GM12878 (cell line): Measurements from ENCODE around the gene PARP6. TPM values are rescaled to one million over a fixed set of nuclear protein-coding genes. Genes with fewer than 3 reads are reported as not detected.

ENCODE experiments used
- ATAC-seq: fragments of 200-7000 bp; cut with Tn5 transposase; 3 replicates; pipeline ENCODE4 v1.9.1; 2020; ENCODE audit warnings: mild to moderate bottlenecking, moderate library complexity
- BruUV-seq: library from RNA; stranded (reverse); fragments of 400-500 nt; replicated peaks from 2 replicates; lab custom pipeline; 2021; lab: Mats Ljungman, UMichigan
- CTCF ChIA-PET: fragments of 300-600 bp; sonication (Branson Sonifier 250); formaldehyde crosslinking; extraction: SDS; loops from one replicate; lab custom pipeline; 2021; ENCODE audit warnings: inconsistent platforms; lab: Yijun Ruan, JAX
- POLR2A ChIA-PET: fragments of 350-600 bp; formaldehyde crosslinking; extraction: SDS; loops from one replicate; lab custom pipeline; 2021; ENCODE audit warnings: inconsistent platforms; lab: Charles Lee
- RAD21 ChIA-PET: fragments of 300-600 bp; sonication (Branson Sonifier 250); formaldehyde crosslinking; loops from one replicate; lab custom pipeline; 2023; ENCODE audit warnings: antibody characterized with exemption; ENCODE audit not compliant: unreplicated experiment; lab: Charles Lee
- SMC1A ChIA-PET: fragments of 300-600 bp; sonication (Branson Sonifier 250); formaldehyde crosslinking; loops from one replicate; lab custom pipeline; 2023; ENCODE audit not compliant: unreplicated experiment, uncharacterized antibody; lab: Charles Lee
- DNase-seq: peaks from one replicate; pipeline ENCODE4 v3.0.0-alpha.2; 2011; ENCODE audit warnings: low read depth, low spot score
- FAIRE-seq: peaks from 3 replicates; lab custom pipeline; 2011; peaks lifted over from hg19 to GRCh38; lab: Jason Lieb, UNC
- H2AFZ ChIP-seq: 2 replicates; pipeline ENCODE4 v1.6.0; 2011; ENCODE audit warnings: low read depth, low read length, control low read depth; ENCODE audit not compliant: control insufficient read depth
- H3K27ac ChIP-seq: 2 replicates; pipeline ENCODE4 v1.5.1; 2011; ENCODE audit warnings: control low read depth; ENCODE audit not compliant: control insufficient read depth, insufficient read depth
- H3K27me3 ChIP-seq, 2 experiments: replicated peaks in 1 of 2; 2 replicates each; pipeline versions ENCODE4 v1.6.0 to v1.6.1; 2011; ENCODE audit warnings: low read length in 1 of 2; ENCODE audit not compliant: control insufficient read depth in 2 of 2, insufficient read depth in 2 of 2
- H3K36me3 ChIP-seq, 2 experiments: 2 replicates each; pipeline ENCODE4 v1.5.1; 2011; ENCODE audit warnings: low read length in 1 of 2; ENCODE audit not compliant: control insufficient read depth in 2 of 2, insufficient read depth in 2 of 2
- H3K4me1 ChIP-seq: 2 replicates; pipeline ENCODE4 v1.6.1; 2011; ENCODE audit warnings: mild to moderate bottlenecking, low read length, moderate library complexity, mixed read lengths; ENCODE audit not compliant: control insufficient read depth, insufficient read depth
- H3K4me2 ChIP-seq: 2 replicates; pipeline ENCODE4 v1.6.0; 2011; ENCODE audit warnings: control low read depth; ENCODE audit not compliant: control insufficient read depth, insufficient read depth
- H3K4me3 ChIP-seq: fragments of 200-600 bp; sonication (generic); 2 replicates; pipeline ENCODE4 v1.5.1; 2016
- H3K79me2 ChIP-seq: 2 replicates; pipeline ENCODE4 v1.6.0; 2011; ENCODE audit warnings: low read length; ENCODE audit not compliant: control insufficient read depth, insufficient read depth
- H3K9ac ChIP-seq: 2 replicates; pipeline ENCODE4 v1.8.0; 2011; ENCODE audit warnings: low read length, control low read depth, mixed read lengths; ENCODE audit not compliant: control insufficient read depth, insufficient read depth
- H3K9me3 ChIP-seq: replicated peaks from 3 replicates; pipeline ENCODE4 v1.5.1; 2011; ENCODE audit warnings: mild to moderate bottlenecking, low read length; ENCODE audit not compliant: control insufficient read depth, insufficient read depth
- H4K20me1 ChIP-seq: 2 replicates; pipeline ENCODE4 v1.6.0; 2011; ENCODE audit not compliant: control insufficient read depth, insufficient read depth
- GABPA ChIP-seq: IDR thresholded peaks from 2 replicates; pipeline ENCODE4 v1.6.1; 2014; ENCODE audit warnings: antibody characterized with exemption, low read depth, mild to moderate bottlenecking, inconsistent platforms
- HDAC6 ChIP-seq: fragments of 200-600 bp; sonication (generic); IDR thresholded peaks from one replicate; pipeline ENCODE4 v1.8.0; 2017; ENCODE audit warnings: antibody characterized with exemption; ENCODE audit not compliant: unreplicated experiment
- JUNB ChIP-seq: IDR thresholded peaks from 2 replicates; pipeline ENCODE4 v1.6.1; 2016; ENCODE audit warnings: antibody characterized with exemption, mild to moderate bottlenecking
- RAD51 ChIP-seq: fragments of 450-650 bp; IDR thresholded peaks from 2 replicates; pipeline ENCODE4 v1.6.1; 2016; ENCODE audit warnings: moderate library complexity, mild to moderate bottlenecking, inconsistent platforms
- RB1 ChIP-seq: fragments of 450-650 bp; formaldehyde crosslinking; IDR thresholded peaks from 2 replicates; pipeline ENCODE4 v1.6.1; 2017; ENCODE audit warnings: mild to moderate bottlenecking, borderline replicate concordance
- RUNX3 ChIP-seq: IDR thresholded peaks from 2 replicates; pipeline ENCODE4 v1.6.1; 2012; ENCODE audit warnings: low read length, inconsistent platforms
- SMARCA5 ChIP-seq: fragments of 450-650 bp; IDR thresholded peaks from 2 replicates; pipeline ENCODE4 v1.6.1; 2017; ENCODE audit warnings: mild to moderate bottlenecking
- ZNF217 ChIP-seq: fragments of 450-650 bp; IDR thresholded peaks from 2 replicates; pipeline ENCODE4 v1.6.1; 2017; ENCODE audit warnings: antibody characterized with exemption, mild to moderate bottlenecking
- WGBS: methylation state at CpG from one replicate; pipeline ENCODE4 v1.1.6; 2016; ENCODE audit warnings: low lambda C conversion rate; ENCODE audit not compliant: insufficient replicate concordance, insufficient coverage; ENCODE audit errors: missing lambda C conversion rate; 5-methylcytosine and 5-hydroxymethylcytosine counted together
- in situ Hi-C: fragments of 300-500 bp; cut with MboI; formaldehyde crosslinking; loops from 9 replicates; pipeline ENCODE4 v1.14.3; 2018; ENCODE audit warnings: mixed read lengths
- intact Hi-C: fragments of 100-400 bp; cut with micrococcal nuclease; formaldehyde crosslinking; loops from one replicate; pipeline ENCODE4 v1.14.2; 2022; ENCODE audit not compliant: unreplicated experiment
- polyA plus RNA-seq, 11 experiments: library from polyadenylated mRNA; depleted of rRNA in 4 of 11; unstranded in 6 of 11; stranded (reverse) in 5 of 11; fragments of >200 nt; fragmentation: Nextera tagmentation in 4 of 11; fragmentation: Illumina TruSeq in 1 of 11; extraction: Ambion mirVana in 4 of 11; extraction: Trizol in 1 of 11; gene quantifications; 1 replicate in 1 of 11; 2 replicates in 10 of 11; pipeline versions ENCODE4 v1.2.1 to v1.2.3, GENCODE V29; 2011 to 2016; ENCODE audit warnings: inconsistent platforms in 2 of 11, missing spikeins in 2 of 11, low read depth in 1 of 11
- total RNA-seq, 4 experiments: library from RNA; depleted of rRNA in 3 of 4; stranded (reverse); fragments of >200 nt in 3 of 4; fragmentation: Illumina TruSeq in 1 of 4; extraction: Trizol in 1 of 4; gene quantifications; 2 replicates each; pipeline versions ENCODE4 v1.2.1 to v1.2.3, GENCODE V29; 2013 to 2021

The PARP6 gene
- total and polyA plus RNA-seq, 10 of the 15 experiments (the other 5 are each of a cell fraction or from before 2014, with no cell fraction given) = 14.3 to 73.5 (median 26.9) TPM

GRCh38 chr15:72284781-72285180 lies 12.4 kb upstream of the PARP6 start:
- BruUV-seq = no TSS peak
- Histone ChIP-seq H3K9me3 (no peaks in the 10 kb centered on the region), H3K27ac (no peak overlapping the region), H3K9ac (no peak overlapping the region), H3K4me3 (no peak overlapping the region), H3K27me3 (no peaks in the 10 kb centered on the region), H2AFZ (no peak overlapping the region), H3K79me2 (no peaks in the 10 kb centered on the region), H3K4me1 (no peaks in the 10 kb centered on the region), H4K20me1 (no peaks in the 10 kb centered on the region), H3K4me2 (no peak overlapping the region), H3K36me3 (no peaks in the 10 kb centered on the region)
- intact Hi-C loops = loop anchor here (5.0 kb wide), 1 partner anchor 87 kb away; the partner anchor contains the start of gene GRAMD2A
- ChIA-PET CTCF (interaction anchor here (0.6 to 1.9 kb wide), 5 partner anchors 11 to 541 kb away, joined by 3 to 15 read pairs (median 4); no protein-coding TSS in a partner anchor), RAD21 (interaction anchor here (0.5 to 0.8 kb wide), 2 partner anchors 8 to 85 kb away, joined by 3 read pairs; no protein-coding TSS in a partner anchor), SMC1A (interaction anchor here (1.0 to 1.6 kb wide), 2 partner anchors 58 to 84 kb away, joined by 4 to 6 read pairs; no protein-coding TSS in a partner anchor), POLR2A (no interaction called here)
- FAIRE-seq = no peak
- 79% methylated on average over 1 of the region's 1 CpG for WGBS
- no peak for ATAC-seq
- in situ Hi-C loops = no loop called here
- TF ChIP-seq ZNF217 (no peak), RB1 (no peak), SMARCA5 (no peak), HDAC6 (no peak), GABPA (no peak)
- DNase-seq = no peak

GRCh38 chr15:72281713-72282112 lies 9.4 kb upstream of the PARP6 start:
- SMC1A ChIA-PET = no interaction called here
- intact Hi-C loops = no loop called here

More at GRCh38 chr15:72281713-72282112, 9.4 kb upstream of the PARP6 start:
- FAIRE-seq (no peak), DNase-seq (peak; percentile 9), ATAC-seq (peak; percentile 87)
- no peaks in the 10 kb centered on the region for H3K4me1 ChIP-seq
- H3K79me2 ChIP-seq = no peaks in the 10 kb centered on the region
- no peak overlapping the region for H3K4me3 ChIP-seq
- RAD21 ChIA-PET = no interaction called here
- CTCF ChIA-PET = interaction anchor here (2.4 kb wide), 1 partner anchor 8 kb away, joined by 9 read pairs; no protein-coding TSS in a partner anchor
- WGBS = 26% methylated on average over 3 of the region's 3 CpGs
- no peaks in the 10 kb centered on the region for H3K9me3 ChIP-seq
- H2AFZ ChIP-seq = no peak overlapping the region
- no TSS peak for BruUV-seq
- H3K27ac ChIP-seq = no peak overlapping the region
- H3K4me2 ChIP-seq = no peak overlapping the region
- POLR2A ChIA-PET = no interaction called here
- no peak overlapping the region for H3K9ac ChIP-seq
- H3K27me3 ChIP-seq = no peaks in the 10 kb centered on the region
- no peaks in the 10 kb centered on the region for H4K20me1 ChIP-seq
- in situ Hi-C loops = no loop called here
- TF ChIP-seq RUNX3 (peak; percentile 49; the same call in 1 of the 2 replicates), JUNB (0 out of 2 replicates have a peak, but pooled peaks have one; percentile 10), RAD51 (no peak)
- no peaks in the 10 kb centered on the region for H3K36me3 ChIP-seq
